Body of pancreas (tissue), 4 donors: ENCODE data around the gene CHADL.

Experiments used
- POLR2A ChIP-seq, 3 donors: fragments of 450-650 bp; IDR thresholded peaks; one replicate each; pipeline ENCODE4 v1.6.1; 2016; ENCODE audit warnings: antibody characterized with exemption in 3 of 3, mild to moderate bottlenecking in 2 of 3
- TF ChIP-seq, protein P1 (sequence below), 7 experiments: fragments of 450-650 bp in 4 of 7; fragments of 200-600 bp in 3 of 7; sonication (generic) in 3 of 7; IDR thresholded peaks; one replicate each; pipeline ENCODE4 v1.5.1; 2016 to 2019; ENCODE audit warnings: antibody characterized with exemption in 7 of 7

DNA sequence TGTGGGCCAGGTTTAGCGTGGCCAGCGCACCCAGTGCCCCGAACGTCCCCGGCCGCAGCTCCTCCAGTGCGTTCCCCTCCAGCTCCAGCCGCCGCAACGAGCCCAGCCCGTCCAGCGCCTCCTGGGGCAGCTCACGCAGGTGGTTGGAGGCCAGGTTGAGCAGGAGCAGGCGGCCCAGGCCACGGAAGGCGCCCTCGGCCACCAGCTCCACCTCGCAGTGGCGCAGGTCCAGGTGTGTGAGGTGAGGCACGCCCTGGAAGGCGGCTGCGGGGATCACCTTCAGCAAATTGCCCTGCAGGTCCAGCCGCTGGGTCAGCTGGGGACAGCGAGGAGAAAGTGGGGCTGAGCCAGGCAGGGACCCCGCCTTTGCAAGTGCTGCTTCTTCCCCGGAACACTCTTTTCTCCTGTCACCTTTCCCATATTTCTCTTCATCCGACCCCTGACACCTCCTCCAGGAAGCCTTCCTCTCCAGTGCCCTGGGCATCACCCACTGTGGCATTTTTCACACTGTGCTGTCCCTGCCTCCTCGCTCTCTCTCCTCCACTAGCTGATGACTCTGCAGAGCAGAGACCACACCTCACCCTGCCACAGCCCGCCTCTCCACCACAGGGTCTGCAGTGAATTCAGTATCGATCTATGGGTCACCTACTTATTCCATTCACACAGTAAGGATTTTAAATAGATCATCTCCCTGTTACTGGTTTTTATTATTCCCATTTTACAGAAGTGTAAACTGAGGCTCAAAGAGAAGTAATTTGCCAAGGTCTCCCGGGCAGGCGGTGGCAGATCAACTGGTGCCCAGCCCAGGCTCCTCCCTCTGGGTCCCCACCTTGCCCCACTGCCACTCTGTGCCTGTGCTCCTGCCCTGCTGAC is 1.9 kb downstream of the CHADL start:
- TF ChIP-seq, protein P1, sequence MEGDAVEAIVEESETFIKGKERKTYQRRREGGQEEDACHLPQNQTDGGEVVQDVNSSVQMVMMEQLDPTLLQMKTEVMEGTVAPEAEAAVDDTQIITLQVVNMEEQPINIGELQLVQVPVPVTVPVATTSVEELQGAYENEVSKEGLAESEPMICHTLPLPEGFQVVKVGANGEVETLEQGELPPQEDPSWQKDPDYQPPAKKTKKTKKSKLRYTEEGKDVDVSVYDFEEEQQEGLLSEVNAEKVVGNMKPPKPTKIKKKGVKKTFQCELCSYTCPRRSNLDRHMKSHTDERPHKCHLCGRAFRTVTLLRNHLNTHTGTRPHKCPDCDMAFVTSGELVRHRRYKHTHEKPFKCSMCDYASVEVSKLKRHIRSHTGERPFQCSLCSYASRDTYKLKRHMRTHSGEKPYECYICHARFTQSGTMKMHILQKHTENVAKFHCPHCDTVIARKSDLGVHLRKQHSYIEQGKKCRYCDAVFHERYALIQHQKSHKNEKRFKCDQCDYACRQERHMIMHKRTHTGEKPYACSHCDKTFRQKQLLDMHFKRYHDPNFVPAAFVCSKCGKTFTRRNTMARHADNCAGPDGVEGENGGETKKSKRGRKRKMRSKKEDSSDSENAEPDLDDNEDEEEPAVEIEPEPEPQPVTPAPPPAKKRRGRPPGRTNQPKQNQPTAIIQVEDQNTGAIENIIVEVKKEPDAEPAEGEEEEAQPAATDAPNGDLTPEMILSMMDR (IDR thresholded peaks at IDR 0.05) = no peak
- TF ChIP-seq POLR2A (IDR thresholded peaks at IDR 0.05) = no peak
